ENCODE measurements around the gene PRMT1. TPM values are rescaled to one million over a fixed set of nuclear protein-coding genes. Genes with fewer than 3 reads are reported as not detected.

The PRMT1 gene
- polyA plus RNA-seq, 3 donors from 2014 or later, result 125 to 204 (median 188) TPM

DNA sequence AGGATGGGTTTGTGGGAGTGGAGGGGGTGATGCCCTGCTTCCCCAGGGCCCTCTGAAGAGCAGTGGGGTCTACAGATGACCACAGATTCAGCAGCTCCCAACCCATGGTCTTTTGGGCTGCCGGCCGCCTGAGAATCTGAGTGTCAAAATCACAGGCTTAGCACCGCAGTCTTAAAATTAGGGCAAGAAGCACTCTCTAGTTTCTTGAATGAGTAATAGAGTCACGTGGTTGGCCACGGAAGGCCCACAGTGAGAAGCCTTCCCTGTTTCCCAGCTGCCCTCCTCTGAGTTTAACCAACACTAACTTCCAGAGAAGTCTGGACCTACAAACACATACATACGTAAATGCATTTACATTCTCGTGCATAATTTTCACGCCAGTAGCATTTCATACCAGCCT lies 5.2 kb downstream of the PRMT1 start:
- Mint-ChIP-seq H3K36me3 (peaks cover 0 to 10% (median 6%) of the 10 kb centered on the region in 3 donors), H3K9me3 (no peaks in the 10 kb centered on the region), H3K27ac (no peak overlapping the region), H3K27me3 (ENCODE audit: low read depth in 3 of 3) (peaks cover under 1 to 6% (median 2%) of the 10 kb centered on the region in 3 donors), H3K4me3 (no peak overlapping the region), H3K4me1 (peaks cover 15% of the 10 kb centered on the region in 2 donors)
- no peak for DNase-seq

- Mint-ChIP-seq H3K27me3 (ENCODE audit: low read depth in 3 of 3) (peaks cover 0 to 6% (median 3%) of the 10 kb centered on the region in 3 donors), H3K4me1 (peaks cover 6 to 9% of the 10 kb centered on the region in 2 donors), H3K9me3 (no peaks in the 10 kb centered on the region), H3K4me3 (no peak overlapping the region), H3K36me3 (peaks cover 0 to 10% (median 10%) of the 10 kb centered on the region in 3 donors), H3K27ac (no peak overlapping the region)
- DNase-seq, result no peak
Measured at GRCh38 chr19:49683814-49684250, 6.8 kb downstream of the PRMT1 start.

DNA sequence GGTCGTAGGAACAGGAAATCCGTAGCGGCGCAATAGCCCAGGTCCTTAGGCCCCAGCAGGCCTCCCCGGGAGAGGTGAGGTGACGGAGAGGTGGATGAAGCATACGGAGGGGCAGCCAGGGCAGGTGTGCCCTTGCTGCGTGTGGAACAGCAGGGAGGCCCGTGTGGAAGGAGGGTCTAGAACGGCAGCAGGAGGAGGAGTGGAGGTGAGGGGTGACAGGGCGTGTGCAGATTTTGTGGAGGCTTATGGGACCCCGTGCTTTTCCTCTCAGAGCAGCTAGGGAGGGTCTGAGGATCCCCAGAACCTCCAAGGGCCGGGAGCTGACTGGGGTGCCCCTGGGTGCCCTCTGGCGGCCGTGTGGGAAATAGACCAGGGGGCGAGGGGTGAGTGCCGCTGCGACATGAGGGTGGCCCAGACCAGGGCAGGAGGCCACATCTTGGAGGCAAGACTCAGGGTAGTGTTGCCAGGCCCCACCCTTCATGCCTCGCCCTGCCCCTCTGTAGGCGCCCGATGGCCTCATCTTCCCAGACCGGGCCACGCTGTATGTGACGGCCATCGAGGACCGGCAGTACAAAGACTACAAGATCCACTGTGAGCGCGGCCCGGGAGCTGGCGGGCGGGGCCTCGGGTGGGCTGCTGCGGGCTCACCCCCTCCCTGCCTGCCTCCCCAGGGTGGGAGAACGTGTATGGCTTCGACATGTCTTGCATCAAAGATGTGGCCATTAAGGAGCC lies 7.3 kb downstream of the PRMT1 start:
- DNase-seq, result no peak
- Mint-ChIP-seq H3K4me3 (no peak overlapping the region), H3K27ac (no peak overlapping the region), H3K27me3 (ENCODE audit: low read depth in 3 of 3) (peaks cover 0 to 6% (median 3%) of the 10 kb centered on the region in 3 donors), H3K36me3 (peaks cover 0 to 10% (median 10%) of the 10 kb centered on the region in 3 donors), H3K4me1 (peaks cover 6 to 9% of the 10 kb centered on the region in 2 donors), H3K9me3 (no peaks in the 10 kb centered on the region)

- peaks cover 8 to 9% of the 10 kb centered on the region in 2 donors for H3K4me1 Mint-ChIP-seq
- H3K27ac Mint-ChIP-seq, result no peak overlapping the region
- peaks cover 0 to 6% (median 3%) of the 10 kb centered on the region in 3 donors for H3K27me3 Mint-ChIP-seq (ENCODE audit: low read depth in 3 of 3)
Measured at GRCh38 chr19:49684983-49685553, 8.0 kb downstream of the PRMT1 start.

DNA sequence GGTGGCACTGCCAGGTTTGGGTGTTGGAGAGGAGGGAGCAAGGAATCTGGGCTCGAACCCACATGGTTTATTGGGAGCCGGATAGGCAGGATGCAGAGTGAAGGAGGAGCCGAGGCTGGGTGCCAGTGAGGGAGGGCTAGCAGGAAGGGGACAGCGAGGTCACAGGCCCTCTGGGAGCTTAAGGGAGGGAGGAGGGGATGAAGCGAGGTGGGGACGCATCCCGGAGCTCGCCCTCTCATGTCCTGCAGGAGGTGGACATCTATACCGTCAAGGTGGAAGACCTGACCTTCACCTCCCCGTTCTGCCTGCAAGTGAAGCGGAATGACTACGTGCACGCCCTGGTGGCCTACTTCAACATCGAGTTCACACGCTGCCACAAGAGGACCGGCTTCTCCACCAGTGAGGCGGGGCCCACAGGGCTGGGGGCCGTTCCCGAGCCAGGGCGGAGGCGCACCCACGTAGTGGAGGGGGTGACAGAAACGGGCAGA lies 8.8 kb downstream of the PRMT1 start:
- Mint-ChIP-seq H3K36me3 (peaks cover 0 to 13% (median 13%) of the 10 kb centered on the region in 3 donors), H3K9me3 (no peaks in the 10 kb centered on the region), H3K4me3 (no peak overlapping the region), H3K4me1 (peaks cover 12 to 15% of the 10 kb centered on the region in 2 donors), H3K27ac (no peak overlapping the region), H3K27me3 (ENCODE audit: low read depth in 3 of 3) (peaks cover 6 to 8% (median 7%) of the 10 kb centered on the region in 3 donors)
- DNase-seq, result no peak

More at GRCh38 chr19:49684983-49685553, 8.0 kb downstream of the PRMT1 start:
- no peaks in the 10 kb centered on the region for H3K9me3 Mint-ChIP-seq
- H3K4me3 Mint-ChIP-seq, result no peak overlapping the region
- DNase-seq, result no peak
- peaks cover 0 to 10% (median 10%) of the 10 kb centered on the region in 3 donors for H3K36me3 Mint-ChIP-seq

GRCh38 chr19:49686503-49687088 lies 9.5 kb downstream of the PRMT1 start:
- peaks cover 17 to 21% of the 10 kb centered on the region in 2 donors for H3K4me1 Mint-ChIP-seq
- no peak overlapping the region for H3K27ac Mint-ChIP-seq
- peaks cover 0 to 13% (median 13%) of the 10 kb centered on the region in 3 donors for H3K36me3 Mint-ChIP-seq
- H3K4me3 Mint-ChIP-seq, result no peak overlapping the region
- no peak for DNase-seq
- H3K9me3 Mint-ChIP-seq, result no peaks in the 10 kb centered on the region
- H3K27me3 Mint-ChIP-seq (ENCODE audit: low read depth in 3 of 3), result peaks cover 7 to 11% (median 8%) of the 10 kb centered on the region in 3 donors

GRCh38 chr19:49687150-49687549 lies 10.1 kb downstream of the PRMT1 start:
- H3K36me3 Mint-ChIP-seq, result peaks cover 0 to 13% (median 12%) of the 10 kb centered on the region in 3 donors
- H3K27ac Mint-ChIP-seq, result no peak overlapping the region
- no peaks in the 10 kb centered on the region for H3K9me3 Mint-ChIP-seq
- H3K4me1 Mint-ChIP-seq, result peaks cover 17 to 22% of the 10 kb centered on the region in 2 donors
- H3K27me3 Mint-ChIP-seq (ENCODE audit: low read depth in 3 of 3), result peaks cover 7 to 11% (median 8%) of the 10 kb centered on the region in 3 donors
- no peak for DNase-seq
- no peak overlapping the region for H3K4me3 Mint-ChIP-seq

DNA sequence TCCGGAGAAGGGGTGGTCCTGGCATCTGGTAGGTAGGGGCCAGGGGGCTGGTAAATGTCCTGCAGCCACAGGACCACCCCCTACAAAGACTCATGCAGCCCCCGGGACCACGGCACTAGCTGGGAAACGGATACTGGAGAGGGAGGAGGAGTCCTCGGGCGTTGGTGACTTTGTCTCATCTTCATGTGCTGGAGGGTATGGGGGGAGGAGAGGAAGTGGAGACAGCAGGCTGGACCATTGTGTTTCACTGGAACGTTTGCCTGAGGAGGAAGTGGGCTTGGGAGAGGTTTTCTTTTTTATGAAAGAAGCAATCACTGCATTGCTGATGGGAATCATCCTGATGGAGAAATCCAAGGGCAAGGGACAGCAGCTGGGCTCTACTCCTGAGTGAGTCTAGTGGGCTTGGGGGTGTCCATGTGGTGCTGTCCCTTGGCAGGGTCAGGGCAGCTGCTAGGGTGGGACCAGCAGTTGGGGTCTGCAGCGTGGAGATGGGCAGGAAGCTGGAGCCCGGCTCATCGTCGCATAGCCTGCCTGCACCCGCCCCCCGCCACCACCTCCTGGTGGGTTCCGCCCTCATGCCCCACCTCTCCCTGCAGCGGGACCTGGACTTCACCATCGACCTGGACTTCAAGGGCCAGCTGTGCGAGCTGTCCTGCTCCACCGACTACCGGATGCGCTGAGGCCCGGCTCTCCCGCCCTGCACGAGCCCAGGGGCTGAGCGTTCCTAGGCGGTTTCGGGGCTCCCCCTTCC lies 10.7 kb downstream of the PRMT1 start:
- DNase-seq, result no peak
- H3K4me3 Mint-ChIP-seq, result no peak overlapping the region
- peaks cover 0 to 10% (median 7%) of the 10 kb centered on the region in 3 donors for H3K36me3 Mint-ChIP-seq
- H3K27me3 Mint-ChIP-seq (ENCODE audit: low read depth in 3 of 3), result peaks cover 9 to 13% (median 12%) of the 10 kb centered on the region in 3 donors
- H3K27ac Mint-ChIP-seq, result peak overlapping the region in 2 of 6 donors; percentile 40
- no peaks in the 10 kb centered on the region for H3K9me3 Mint-ChIP-seq
- H3K4me1 Mint-ChIP-seq, result peaks cover 17 to 22% of the 10 kb centered on the region in 2 donors

- H3K4me1 Mint-ChIP-seq, result peaks cover 17 to 22% of the 10 kb centered on the region in 2 donors
- H3K9me3 Mint-ChIP-seq, result no peaks in the 10 kb centered on the region
- peaks cover 9 to 15% (median 12%) of the 10 kb centered on the region in 3 donors for H3K27me3 Mint-ChIP-seq (ENCODE audit: low read depth in 3 of 3)
- H3K4me3 Mint-ChIP-seq, result no peak overlapping the region
- H3K27ac Mint-ChIP-seq, result no peak overlapping the region
- H3K36me3 Mint-ChIP-seq, result peaks cover 0 to 10% (median 7%) of the 10 kb centered on the region in 3 donors
- DNase-seq, result no peak
Measured at GRCh38 chr19:49688531-49689132, 11.6 kb downstream of the PRMT1 start.

DNA sequence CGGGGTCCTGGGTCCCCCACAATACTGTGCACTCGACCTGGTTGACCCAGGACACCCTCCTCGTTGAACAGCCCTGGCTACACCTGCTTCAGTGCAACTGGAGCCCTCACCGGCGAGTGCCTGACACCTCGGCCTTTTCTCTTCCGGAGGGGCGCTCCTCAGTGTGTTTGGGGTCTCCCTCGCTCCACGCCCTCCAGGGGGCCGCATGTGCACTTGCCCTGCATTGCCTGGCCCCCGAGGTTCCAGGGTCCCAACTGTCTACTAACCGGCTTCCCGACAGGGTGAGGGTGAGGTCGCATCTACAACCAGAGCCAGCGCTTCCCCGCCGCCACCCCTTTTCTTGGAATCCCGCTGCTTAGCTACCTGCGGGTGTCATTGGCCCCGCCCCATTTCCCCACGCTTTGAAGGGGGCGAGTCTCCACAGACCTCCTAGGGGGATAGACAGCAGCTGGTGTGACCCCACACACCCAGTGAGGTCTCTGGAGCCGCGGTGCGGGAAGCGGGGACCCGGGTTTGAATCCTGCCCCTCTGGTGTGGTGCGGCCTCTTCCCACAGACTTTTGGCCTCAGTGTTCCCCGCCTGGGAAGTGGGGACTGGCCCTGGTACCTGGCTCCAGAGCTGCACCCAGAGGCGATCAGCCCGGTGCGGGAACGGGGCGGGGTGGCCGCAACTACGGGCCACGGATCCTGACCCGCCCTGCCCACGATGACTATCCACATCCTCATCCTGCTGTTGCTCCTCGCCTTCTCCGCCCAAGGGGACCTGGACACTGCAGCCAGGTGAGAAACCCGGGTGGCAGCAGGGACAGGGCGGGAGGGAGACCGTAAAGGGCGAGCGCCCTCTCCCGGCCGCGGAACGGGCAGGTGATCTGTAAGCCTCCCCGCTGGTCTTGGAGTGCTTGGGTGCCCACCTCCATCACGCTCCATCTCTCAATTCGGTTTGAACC lies 12.3 kb downstream of the PRMT1 start, which contains the start of gene ADM5:
Gene ADM5 (plus strand): TSS at position 462 of the 946 bp plus-strand sequence. CDS start 244 bp downstream, at position 706.
- peaks cover 0 to 10% (median 7%) of the 10 kb centered on the region in 3 donors for H3K36me3 Mint-ChIP-seq
- peaks cover 9 to 15% (median 11%) of the 10 kb centered on the region in 3 donors for H3K27me3 Mint-ChIP-seq (ENCODE audit: low read depth in 3 of 3)
- peaks cover 17 to 22% of the 10 kb centered on the region in 2 donors for H3K4me1 Mint-ChIP-seq
- H3K9me3 Mint-ChIP-seq, result no peaks in the 10 kb centered on the region
- H3K27ac Mint-ChIP-seq, result peak within 1 kb of the TSS in 2 of 6 donors; percentile 71 to 82
- peak within 1 kb of the TSS; percentile 80 to 88 (median 87) for H3K4me3 Mint-ChIP-seq
- no peak for DNase-seq

- Mint-ChIP-seq H3K27me3 (ENCODE audit: low read depth in 3 of 3) (peaks cover 9 to 17% (median 12%) of the 10 kb centered on the region in 3 donors), H3K4me3 (peak overlapping the region; percentile 80 to 88 (median 87)), H3K9me3 (no peaks in the 10 kb centered on the region), H3K36me3 (peaks cover 0 to 10% (median 7%) of the 10 kb centered on the region in 3 donors), H3K4me1 (peaks cover 17 to 22% of the 10 kb centered on the region in 2 donors), H3K27ac (peak overlapping the region in 2 of 6 donors; percentile 71 to 82)
- no peak for DNase-seq
Measured at GRCh38 chr19:49690079-49690655, 13.1 kb downstream of the PRMT1 start.

All from immature natural killer cell (primary cell).